Tibial artery (tissue), 4 donors: Measurements from ENCODE around the gene PARP11.

Source experiments
- DNase-seq, 2 donors: peaks; one replicate each; pipeline ENCODE4 v3.0.0-alpha.2; 2019
- H3K27ac ChIP-seq, 2 donors: fragments of 200-600 bp; sonication (generic) in 1 of 2; 1 replicate in 1 of 2; 2 replicates in 1 of 2; pipeline ENCODE4 v1.5.1; 2018 to 2019; ENCODE audit warnings: mild to moderate bottlenecking in 1 of 2
- H3K27me3 ChIP-seq, 2 donors: fragments of 200-600 bp; sonication (generic) in 1 of 2; one replicate each; pipeline versions ENCODE4 v1.5.1 to v1.6.0; 2016 to 2019
- H3K36me3 ChIP-seq, 3 donors: fragments of 200-600 bp; sonication (generic) in 2 of 3; one replicate each; pipeline ENCODE4 v1.5.1; 2016 to 2019; ENCODE audit warnings: mild to moderate bottlenecking in 2 of 3
- H3K4me1 ChIP-seq, 4 donors: fragments of 200-600 bp; sonication (generic) in 2 of 4; 1 replicate in 3 of 4; 2 replicates in 1 of 4; pipeline ENCODE4 v1.5.1; 2016 to 2019
- H3K4me3 ChIP-seq, 2 donors: fragments of 200-600 bp; sonication (generic) in 1 of 2; 1 replicate in 1 of 2; 2 replicates in 1 of 2; pipeline ENCODE4 v1.5.1; 2018 to 2019; ENCODE audit warnings: mild to moderate bottlenecking in 2 of 2
- H3K9me3 ChIP-seq, 3 donors: fragments of 200-600 bp; sonication (generic) in 1 of 3; one replicate each; pipeline ENCODE4 v1.5.1; 2016 to 2019
- CTCF ChIP-seq, 2 experiments: fragments of 200-600 bp in 1 of 2; fragments of 450-650 bp in 1 of 2; IDR thresholded peaks; one replicate each; pipeline ENCODE4 v1.5.1; 2017 to 2019; ENCODE audit warnings: antibody characterized with exemption in 2 of 2, mild to moderate bottlenecking in 1 of 2, moderate library complexity in 1 of 2
- intact Hi-C: fragments of 100-400 bp; cut with DNase I; formaldehyde crosslinking; loops from one replicate; pipeline ENCODE4 v1.15.0; 2023; ENCODE audit warnings: low total_unique reads

The PARP11 gene

DNA sequence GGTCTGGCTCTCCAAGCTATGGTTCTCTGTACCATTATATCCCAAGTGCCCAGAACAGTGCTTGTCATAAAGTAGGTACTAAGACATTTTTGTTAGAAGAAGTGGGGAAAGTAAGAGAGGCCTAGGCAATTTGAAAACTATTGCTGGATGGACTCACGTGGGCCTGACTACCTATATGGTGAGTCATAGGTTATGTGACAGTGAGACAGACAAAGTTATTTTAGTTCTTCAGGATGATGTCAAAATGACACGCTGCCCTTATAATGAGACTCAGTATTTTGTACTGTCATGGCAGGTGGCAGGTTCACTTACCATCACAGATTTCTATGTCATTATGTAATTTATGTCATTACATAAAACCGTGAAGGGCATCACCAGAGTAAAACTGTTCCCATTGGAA is 53.1 kb downstream of the PARP11 start:
- DNase-seq: no peak
- no peak overlapping the region for H3K4me3 ChIP-seq
- H3K27me3 ChIP-seq: no peaks in the 10 kb centered on the region
- H3K9me3 ChIP-seq: no peaks in the 10 kb centered on the region
- H3K27ac ChIP-seq: no peak overlapping the region
- no peaks in the 10 kb centered on the region for H3K4me1 ChIP-seq
- no peak for TF ChIP-seq CTCF (IDR thresholded peaks at IDR 0.05)
- H3K36me3 ChIP-seq: peaks cover 12 to 47% (median 25%) of the 10 kb centered on the region in 3 donors
- intact Hi-C loops: no loop called here

DNA sequence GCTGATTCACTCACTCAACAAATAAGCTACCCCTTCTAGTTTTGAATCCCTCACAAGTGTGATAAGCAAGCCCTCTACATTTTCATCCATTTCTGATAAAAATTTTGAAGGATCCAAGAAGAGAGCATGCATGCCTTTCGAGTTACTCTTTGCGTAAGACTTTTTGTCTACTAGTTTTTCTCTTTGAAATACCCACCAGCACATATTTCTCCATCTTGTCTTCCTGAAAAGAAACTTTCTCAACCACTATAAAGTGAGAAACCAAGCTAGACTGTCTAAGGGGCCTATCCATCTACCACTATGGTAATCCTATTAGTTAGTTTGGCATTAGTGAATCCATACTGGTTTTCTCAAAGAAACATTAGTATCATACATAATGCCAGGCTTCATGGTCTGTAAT is 56.9 kb downstream of the PARP11 start:
- Histone ChIP-seq H3K27ac (no peak overlapping the region), H3K9me3 (no peaks in the 10 kb centered on the region), H3K4me1 (no peaks in the 10 kb centered on the region), H3K27me3 (no peaks in the 10 kb centered on the region), H3K36me3 (peaks cover 14 to 37% (median 17%) of the 10 kb centered on the region in 3 donors), H3K4me3 (no peak overlapping the region)
- intact Hi-C loops: no loop called here
- TF ChIP-seq CTCF (IDR thresholded peaks at IDR 0.05): no peak
- no peak for DNase-seq

- Histone ChIP-seq H3K36me3 (peaks cover 14 to 33% (median 17%) of the 10 kb centered on the region in 3 donors), H3K27me3 (no peaks in the 10 kb centered on the region), H3K4me1 (no peaks in the 10 kb centered on the region), H3K9me3 (no peaks in the 10 kb centered on the region), H3K27ac (no peak overlapping the region), H3K4me3 (no peak overlapping the region)
- no peak for DNase-seq
- no peak for TF ChIP-seq CTCF (IDR thresholded peaks at IDR 0.05)
- intact Hi-C loops: no loop called here
These were observed 58.0 kb downstream of the PARP11 start for GRCh38 chr12:3815094-3815766.

- TF ChIP-seq CTCF (IDR thresholded peaks at IDR 0.05): no peak
- intact Hi-C loops: no loop called here
These were observed 62.7 kb downstream of the PARP11 start for GRCh38 chr12:3810540-3810939.

GRCh38 chr12:3810016-3810370 is 63.2 kb downstream of the PARP11 start:
- peaks cover 7 to 27% (median 22%) of the 10 kb centered on the region in 3 donors for H3K36me3 ChIP-seq
- H3K4me1 ChIP-seq: no peaks in the 10 kb centered on the region
- no peak for TF ChIP-seq CTCF (IDR thresholded peaks at IDR 0.05)
- H3K27me3 ChIP-seq: no peaks in the 10 kb centered on the region
- H3K27ac ChIP-seq: no peak overlapping the region
- no peaks in the 10 kb centered on the region for H3K9me3 ChIP-seq
- H3K4me3 ChIP-seq: no peak overlapping the region
- DNase-seq: no peak
- intact Hi-C loops: no loop called here

More at GRCh38 chr12:3810540-3810939, 62.7 kb downstream of the PARP11 start:
- Histone ChIP-seq H3K9me3 (no peaks in the 10 kb centered on the region), H3K27me3 (no peaks in the 10 kb centered on the region), H3K36me3 (peaks cover 7 to 27% (median 21%) of the 10 kb centered on the region in 3 donors), H3K4me3 (no peak overlapping the region), H3K27ac (no peak overlapping the region), H3K4me1 (no peaks in the 10 kb centered on the region)
- no peak for DNase-seq
